A549 (cell line): ENCODE results near the gene MAGOH.
A peak's percentile ranks its signal among the peaks of the same experiment; 100 is the strongest.

Experiments
- CHD2 ChIP-seq: fragments of 150-350 bp; IDR thresholded peaks from 2 replicates; pipeline ENCODE4 v1.6.1; 2014; ENCODE audit warnings: low read length; ENCODE audit not compliant: partially characterized antibody
- CTCF ChIP-seq: fragments of >200 bp; sonication (Bioruptor Twin); formaldehyde crosslinking; IDR thresholded peaks from 3 replicates; pipeline ENCODE4 v1.5.1; 2016
- KDM1A ChIP-seq: fragments of 200-600 bp; sonication (generic); IDR thresholded peaks from 2 replicates; pipeline ENCODE4 v1.6.1; 2016; ENCODE audit warnings: low read depth, mild to moderate bottlenecking
- MAX ChIP-seq: IDR thresholded peaks from 2 replicates; pipeline ENCODE4 v1.6.1; 2012
- MAZ ChIP-seq: fragments of 150-350 bp; IDR thresholded peaks from 2 replicates; pipeline ENCODE4 v1.6.1; 2014; ENCODE audit warnings: antibody characterized with exemption, low read depth, low read length, borderline replicate concordance
- NR3C1 ChIP-seq: fragments of >200 bp; sonication (Bioruptor Twin); formaldehyde crosslinking; IDR thresholded peaks from 3 replicates; pipeline ENCODE4 v1.6.1; 2017
- POLR2AphosphoS2 ChIP-seq: conservative IDR thresholded peaks from 2 replicates; pipeline ENCODE4 v1.6.1; 2012; ENCODE audit warnings: low read length, improper control_type of control experiment, inconsistent platforms
- REST ChIP-seq: fragments of 200-600 bp; sonication (generic); IDR thresholded peaks from 2 replicates; pipeline ENCODE4 v1.6.1; 2016; ENCODE audit warnings: antibody characterized with exemption, mild to moderate bottlenecking, moderate library complexity

GRCh38 chr1:53278298-53278725 lies 40.0 kb upstream of the MAGOH start:
- TF ChIP-seq REST (no peak), MAX (no peak), NR3C1 (no peak), MAZ (no peak), CTCF (peak; percentile 76), CHD2 (no peak), POLR2AphosphoS2 (no peak), KDM1A (no peak)
